Subcutaneous abdominal adipose tissue (tissue), 5 donors: ENCODE data around the gene CGB2.
"Not testable (repeated sequence)": the region's sequence is repeated elsewhere in the genome, so short reads cannot be mapped to it uniquely, and the experiment has no call there.

Experiments
- H3K27ac ChIP-seq: one replicate; pipeline ENCODE4 v1.7.0; 2013; ENCODE audit warnings: low read depth, mild to moderate bottlenecking, inconsistent platforms, low read length, moderate library complexity
- H3K27me3 ChIP-seq, 5 donors: one replicate each; pipeline ENCODE4 v1.7.0; 2013; ENCODE audit warnings: low read length in 5 of 5, inconsistent platforms in 1 of 5; ENCODE audit not compliant: control insufficient read depth in 5 of 5, insufficient read depth in 4 of 5
- H3K36me3 ChIP-seq, 5 donors: one replicate each; pipeline ENCODE4 v1.7.0; 2013; ENCODE audit warnings: low read length in 5 of 5; ENCODE audit not compliant: control insufficient read depth in 5 of 5, insufficient read depth in 5 of 5
- H3K4me1 ChIP-seq, 5 donors: one replicate each; pipeline ENCODE4 v1.7.0; 2013; ENCODE audit warnings: low read length in 5 of 5, mild to moderate bottlenecking in 3 of 5, moderate library complexity in 1 of 5; ENCODE audit not compliant: control insufficient read depth in 5 of 5, insufficient read depth in 5 of 5
- H3K4me3 ChIP-seq, 5 donors: one replicate each; pipeline ENCODE4 v1.7.0; 2013; ENCODE audit warnings: low read length in 5 of 5, low read depth in 1 of 5
- H3K9ac ChIP-seq, 5 donors: one replicate each; pipeline ENCODE4 v1.7.0; 2013; ENCODE audit warnings: low read length in 5 of 5, mild to moderate bottlenecking in 4 of 5, moderate library complexity in 3 of 5
- H3K9me3 ChIP-seq, 5 donors: one replicate each; pipeline ENCODE4 v1.7.0; 2013; ENCODE audit warnings: low read length in 5 of 5; ENCODE audit not compliant: control insufficient read depth in 5 of 5
- donor health status: healthy.
- donor health status: healthy.
- donor health status: healthy.
- donor health status: healthy.
- donor health status: healthy.

CGB2 gene

DNA sequence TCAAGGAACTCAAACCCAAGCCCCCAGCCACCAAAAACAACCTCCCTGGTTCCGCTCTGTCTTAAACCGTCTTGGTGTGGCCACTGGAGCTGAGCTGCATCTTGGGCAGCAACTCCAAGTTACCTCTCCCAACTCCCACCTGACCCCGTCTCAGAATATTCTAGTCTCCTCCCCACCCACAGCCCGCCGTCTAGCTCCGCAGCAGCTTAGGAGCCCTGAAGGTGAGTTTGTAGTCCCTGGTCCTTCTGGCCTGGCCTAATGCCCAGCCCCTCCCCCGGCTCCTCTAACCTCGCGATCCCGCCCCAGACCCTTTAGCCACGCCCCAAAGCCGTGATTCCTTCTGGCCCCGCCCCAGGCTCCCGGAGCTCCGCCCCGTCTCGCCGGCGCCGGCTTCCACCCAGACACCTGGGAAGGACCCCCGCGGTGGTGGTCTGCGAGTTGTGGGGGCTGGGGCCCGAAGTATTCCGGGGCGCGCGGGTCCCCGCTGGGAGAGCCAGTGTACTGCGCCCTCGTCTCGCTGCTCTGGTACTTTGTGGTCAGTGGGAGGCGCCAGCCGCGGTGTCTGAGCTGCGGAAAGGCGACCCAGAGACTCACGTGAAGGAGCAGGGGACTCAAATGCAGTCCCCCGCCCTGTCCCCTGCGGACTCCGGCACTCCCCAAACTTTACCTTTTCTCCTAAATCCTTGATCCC lies 12.3 kb upstream of the CGB2 start:
- Histone ChIP-seq H3K36me3 (peaks cover 0 to 21% (median 19%) of the 10 kb centered on the region in 5 donors), H3K27me3 (peaks cover 2 to 16% (median 6%) of the 10 kb centered on the region in 5 donors), H3K27ac (no peak overlapping the region), H3K4me1 (peaks cover 0 to 25% (median 23%) of the 10 kb centered on the region in 5 donors), H3K9me3 (no peaks in the 10 kb centered on the region), H3K9ac (peak overlapping the region in 1 of 5 donors; percentile 37), H3K4me3 (peak overlapping the region; percentile 41 to 66 (median 59))

DNA sequence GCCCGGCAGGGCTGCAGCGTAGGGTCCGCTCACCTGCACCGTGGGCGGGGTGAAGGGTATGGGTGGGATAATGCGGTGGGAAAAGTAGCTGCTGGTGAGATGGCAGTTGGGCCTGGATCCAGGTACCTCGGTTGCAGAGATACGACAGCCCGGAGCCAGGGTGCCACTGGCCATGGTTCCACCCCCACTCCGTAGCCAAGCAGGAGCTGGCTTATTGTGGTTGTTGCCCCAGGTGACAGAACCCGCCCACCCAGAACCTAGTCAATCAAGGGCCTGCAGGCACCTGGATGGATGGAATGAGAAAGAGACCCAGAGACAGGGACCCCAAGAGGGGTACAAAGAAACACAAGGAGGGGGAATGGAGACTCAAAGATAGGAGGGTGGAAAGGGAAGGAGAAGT lies 11.3 kb upstream of the CGB2 start:
- H3K27ac ChIP-seq, result no peak overlapping the region
- H3K36me3 ChIP-seq, result peaks cover 0 to 11% (median 9%) of the 10 kb centered on the region in 5 donors
- H3K4me1 ChIP-seq, result peaks cover 0 to 25% (median 23%) of the 10 kb centered on the region in 5 donors
- no peaks in the 10 kb centered on the region for H3K9me3 ChIP-seq
- peaks cover 2 to 16% (median 6%) of the 10 kb centered on the region in 5 donors for H3K27me3 ChIP-seq
- no peak overlapping the region for H3K9ac ChIP-seq
- no peak overlapping the region for H3K4me3 ChIP-seq

GRCh38 chr19:49020931-49021895 lies 10.5 kb upstream of the CGB2 start:
- Histone ChIP-seq H3K36me3 (peaks cover 0 to 3% (median 2%) of the 10 kb centered on the region in 5 donors), H3K4me1 (peaks cover 0 to 25% (median 23%) of the 10 kb centered on the region in 5 donors), H3K27ac (no peak overlapping the region), H3K9me3 (no peaks in the 10 kb centered on the region), H3K9ac (no peak overlapping the region), H3K4me3 (no peak overlapping the region), H3K27me3 (peaks cover 2 to 16% (median 6%) of the 10 kb centered on the region in 5 donors)

DNA sequence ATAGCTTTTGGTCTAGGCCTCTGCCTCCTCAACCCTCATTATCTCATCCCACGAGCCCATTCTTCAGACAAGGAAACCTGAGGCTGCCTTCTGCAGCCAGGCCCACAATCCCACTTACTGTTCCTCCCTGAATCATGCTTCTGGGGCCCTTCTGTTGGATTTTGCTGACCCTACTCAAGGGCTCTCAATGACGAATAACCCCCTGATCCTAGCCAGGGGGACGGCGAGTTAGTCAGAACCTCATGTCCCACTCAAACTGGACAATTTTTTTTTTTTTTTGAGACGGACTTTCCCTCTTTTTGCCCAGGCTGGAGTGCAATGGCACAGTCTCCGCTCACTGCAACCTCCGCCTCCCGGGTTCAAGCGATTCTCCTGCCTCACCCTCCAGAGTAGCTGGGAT lies 9.6 kb upstream of the CGB2 start:
- Histone ChIP-seq H3K4me3 (no peak overlapping the region), H3K9ac (no peak overlapping the region), H3K9me3 (no peaks in the 10 kb centered on the region), H3K27me3 (peaks cover 2 to 15% (median 6%) of the 10 kb centered on the region in 5 donors), H3K36me3 (no peaks in the 10 kb centered on the region), H3K27ac (no peak overlapping the region), H3K4me1 (peaks cover 0 to 25% (median 23%) of the 10 kb centered on the region in 5 donors)

GRCh38 chr19:49024233-49024632 lies 7.5 kb upstream of the CGB2 start, which contains the start of gene CGB3:
Gene CGB3, minus strand, starts transcription at chr19:49024333. Its CDS starts 362 bp downstream, at chr19:49023971.
- not testable (repeated sequence) for H3K27ac ChIP-seq, H3K9me3 ChIP-seq, H3K4me3 ChIP-seq, H3K36me3 ChIP-seq, H3K9ac ChIP-seq, H3K4me1 ChIP-seq
- peaks cover 0 to 12% (median 3%) of the 10 kb centered on the region in 5 donors for H3K27me3 ChIP-seq

- H3K9ac ChIP-seq, H3K27ac ChIP-seq, H3K4me1 ChIP-seq, H3K36me3 ChIP-seq, H3K27me3 ChIP-seq, H3K4me3 ChIP-seq, H3K9me3 ChIP-seq: not testable (repeated sequence)
These were observed 6.6 kb upstream of the CGB2 start for GRCh38 chr19:49025088-49025487.

- H3K4me1 ChIP-seq, H3K4me3 ChIP-seq: not testable (repeated sequence)
These were observed 6.1 kb upstream of the CGB2 start for GRCh38 chr19:49025599-49025998.

GRCh38 chr19:49028686-49029085 lies 3.0 kb upstream of the CGB2 start:
- not testable (repeated sequence) for H3K9ac ChIP-seq, H3K4me3 ChIP-seq, H3K9me3 ChIP-seq, H3K4me1 ChIP-seq, H3K27me3 ChIP-seq, H3K27ac ChIP-seq, H3K36me3 ChIP-seq

More at GRCh38 chr19:49025599-49025998, 6.1 kb upstream of the CGB2 start:
- H3K27ac ChIP-seq, H3K9ac ChIP-seq, H3K36me3 ChIP-seq, H3K9me3 ChIP-seq, H3K27me3 ChIP-seq: not testable (repeated sequence)

GRCh38 chr19:49029749-49030148 lies 1.9 kb upstream of the CGB2 start:
- H3K27ac ChIP-seq, H3K36me3 ChIP-seq, H3K4me3 ChIP-seq, H3K9ac ChIP-seq, H3K9me3 ChIP-seq, H3K27me3 ChIP-seq, H3K4me1 ChIP-seq: not testable (repeated sequence)

DNA sequence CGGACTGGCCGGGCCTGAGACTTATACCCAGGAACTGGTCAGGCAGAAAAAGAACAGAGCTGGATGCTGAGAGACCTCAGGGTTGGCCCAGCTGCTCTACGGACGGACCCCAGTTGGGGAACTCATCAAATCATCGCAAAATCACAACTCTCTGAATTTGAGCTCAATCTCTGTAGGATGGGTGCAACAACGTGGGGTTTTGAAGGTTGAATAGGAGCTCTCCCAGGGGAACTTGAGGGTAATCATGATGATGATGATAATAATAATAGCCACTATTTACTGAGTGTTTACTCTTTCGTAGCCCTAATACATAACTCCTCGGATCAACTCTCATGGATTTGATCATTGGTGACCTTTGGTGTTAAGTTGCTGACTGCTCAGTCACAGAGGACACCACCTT lies 1.4 kb upstream of the CGB2 start:
- not testable (repeated sequence) for H3K27ac ChIP-seq, H3K4me1 ChIP-seq, H3K9me3 ChIP-seq, H3K4me3 ChIP-seq, H3K9ac ChIP-seq, H3K36me3 ChIP-seq, H3K27me3 ChIP-seq
